HG02759 (cell line): Measurements from ENCODE around the gene VLDLR.

ENCODE experiments used
- ATAC-seq: cut with Tn5 transposase; IDR thresholded peaks from one replicate; pipeline ENCODE4 v1.9.1; 2021; ENCODE audit warnings: mild to moderate bottlenecking, moderate library complexity; ENCODE audit not compliant: unreplicated experiment

VLDLR gene

GRCh38 chr9:2662496-2662895 lies 40.9 kb downstream of the VLDLR start:
- ATAC-seq, result no peak

- ATAC-seq, result no peak
These were observed 42.0 kb downstream of the VLDLR start for GRCh38 chr9:2663461-2664173.

- no peak for ATAC-seq
These were observed 42.8 kb downstream of the VLDLR start for GRCh38 chr9:2664174-2665065.

- ATAC-seq, result no peak
These were observed 45.0 kb downstream of the VLDLR start for GRCh38 chr9:2666569-2666968.

- ATAC-seq, result no peak
These were observed 51.6 kb downstream of the VLDLR start for GRCh38 chr9:2673161-2673560.

GRCh38 chr9:2674141-2674824 lies 52.7 kb downstream of the VLDLR start:
- ATAC-seq, result no peak

- no peak for ATAC-seq
These were observed 54.2 kb downstream of the VLDLR start for GRCh38 chr9:2675834-2676233.

GRCh38 chr9:2676466-2676865 lies 54.9 kb downstream of the VLDLR start:
- no peak for ATAC-seq

- no peak for ATAC-seq
These were observed 56.6 kb downstream of the VLDLR start for GRCh38 chr9:2677915-2678889.

- no peak for ATAC-seq
These were observed 57.4 kb downstream of the VLDLR start for GRCh38 chr9:2679011-2679410.

GRCh38 chr9:2681981-2682380 lies 60.4 kb downstream of the VLDLR start:
- ATAC-seq, result no peak

- ATAC-seq, result no peak
These were observed 65.3 kb downstream of the VLDLR start for GRCh38 chr9:2686911-2687310.

- no peak for ATAC-seq
These were observed 67.0 kb downstream of the VLDLR start for GRCh38 chr9:2688636-2689035.

- ATAC-seq, result no peak
These were observed 69.6 kb downstream of the VLDLR start for GRCh38 chr9:2691212-2691611.

GRCh38 chr9:2691626-2692025 lies 70.0 kb downstream of the VLDLR start:
- ATAC-seq, result no peak

- ATAC-seq, result no peak
These were observed 71.5 kb downstream of the VLDLR start for GRCh38 chr9:2693056-2693455.

- peak; percentile 71 for ATAC-seq
These were observed 75.9 kb downstream of the VLDLR start for GRCh38 chr9:2697492-2697891.

GRCh38 chr9:2700398-2700797 lies 78.8 kb downstream of the VLDLR start:
- no peak for ATAC-seq

GRCh38 chr9:2700909-2701550 lies 79.4 kb downstream of the VLDLR start:
- ATAC-seq, result no peak

GRCh38 chr9:2704504-2704903 lies 82.9 kb downstream of the VLDLR start:
- no peak for ATAC-seq
